GM23338 (cell line): Measurements from ENCODE around the gene GGA2. TPM values are rescaled to one million over a fixed set of nuclear protein-coding genes. Genes with fewer than 3 reads are reported as not detected.

ENCODE experiments used
- ATAC-seq: fragments of 200-7000 bp; cut with Tn5 transposase; 3 replicates; pipeline ENCODE4 v1.9.1; 2020
- DNase-seq: peaks from one replicate; pipeline ENCODE4 v3.0.0-alpha.2; 2015; ENCODE audit warnings: low spot score
- H2AFZ ChIP-seq: fragments of 200-600 bp; sonication (generic); 2 replicates; pipeline ENCODE4 v1.8.0; 2016; ENCODE audit warnings: antibody characterized with exemption, mild to moderate bottlenecking, moderate library complexity
- H3F3A ChIP-seq: fragments of 200-600 bp; sonication (generic); replicated peaks from 2 replicates; pipeline ENCODE4 v1.8.0; 2017; ENCODE audit warnings: antibody characterized with exemption, mixed run types, low read depth
- H3K27ac ChIP-seq: fragments of 200-600 bp; sonication (generic); 2 replicates; pipeline ENCODE4 v1.6.1; 2016; ENCODE audit warnings: low read depth
- H3K27me3 ChIP-seq: fragments of 200-600 bp; sonication (generic); 2 replicates; pipeline ENCODE4 v1.8.0; 2016; ENCODE audit warnings: mild to moderate bottlenecking, mixed run types, moderate library complexity; ENCODE audit not compliant: insufficient read depth
- H3K36me3 ChIP-seq: fragments of 200-600 bp; sonication (generic); 2 replicates; pipeline ENCODE4 v1.8.0; 2016; ENCODE audit warnings: mild to moderate bottlenecking; ENCODE audit not compliant: insufficient read depth
- H3K4me1 ChIP-seq: fragments of 200-600 bp; sonication (generic); 2 replicates; pipeline ENCODE4 v1.8.0; 2016; ENCODE audit warnings: mild to moderate bottlenecking, moderate library complexity; ENCODE audit not compliant: insufficient read depth
- H3K4me2 ChIP-seq: fragments of 200-600 bp; sonication (generic); 2 replicates; pipeline ENCODE4 v1.7.1; 2017; ENCODE audit warnings: mixed run types
- H3K4me3 ChIP-seq: fragments of 200-600 bp; sonication (generic); 2 replicates; pipeline ENCODE4 v1.6.1; 2016; ENCODE audit warnings: mixed run types
- H3K79me2 ChIP-seq: fragments of 200-600 bp; sonication (generic); replicated peaks from 2 replicates; pipeline ENCODE4 v1.8.0; 2017; ENCODE audit warnings: mild to moderate bottlenecking; ENCODE audit not compliant: insufficient read depth
- H3K9me2 ChIP-seq: fragments of 200-600 bp; sonication (generic); 2 replicates; pipeline ENCODE4 v1.8.0; 2017; ENCODE audit not compliant: insufficient read depth
- H4K20me1 ChIP-seq: fragments of 200-600 bp; sonication (generic); replicated peaks from 2 replicates; pipeline ENCODE4 v1.8.0; 2017; ENCODE audit warnings: mild to moderate bottlenecking; ENCODE audit not compliant: insufficient read depth
- H3K27ac Mint-ChIP-seq: 2 replicates; pipeline ENCODE4 v1.8.0; 2020; ENCODE audit warnings: inconsistent platforms, mild to moderate bottlenecking, moderate library complexity, mixed read lengths
- H3K27me3 Mint-ChIP-seq: 3 replicates; pipeline ENCODE4 v1.8.0; 2022; ENCODE audit warnings: low read depth, mild to moderate bottlenecking, moderate library complexity, mixed read lengths, inconsistent platforms; ENCODE audit not compliant: insufficient read depth, poor library complexity
- H3K36me3 Mint-ChIP-seq: 3 replicates; pipeline ENCODE4 v1.8.0; 2021; ENCODE audit warnings: low read depth, mild to moderate bottlenecking, inconsistent platforms, moderate library complexity, mixed read lengths
- H3K4me1 Mint-ChIP-seq: 3 replicates; pipeline ENCODE4 v1.8.0; 2020; ENCODE audit warnings: mild to moderate bottlenecking, inconsistent platforms, mixed read lengths
- H3K4me3 Mint-ChIP-seq: 3 replicates; pipeline ENCODE4 v1.8.0; 2021; ENCODE audit warnings: moderate library complexity, mild to moderate bottlenecking, inconsistent platforms, mixed read lengths
- H3K9me3 Mint-ChIP-seq: 3 replicates; pipeline ENCODE4 v1.8.0; 2020; ENCODE audit warnings: moderate library complexity, mild to moderate bottlenecking, inconsistent platforms, mixed read lengths
- ETS1 ChIP-seq: IDR thresholded peaks from 2 replicates; pipeline ENCODE4 v1.6.1; 2016; ENCODE audit warnings: antibody characterized with exemption
- EZH2 ChIP-seq: fragments of 200-600 bp; sonication (generic); IDR thresholded peaks from one replicate; pipeline ENCODE4 v1.8.0; 2017; ENCODE audit warnings: antibody characterized with exemption, mild to moderate bottlenecking, low read depth; ENCODE audit not compliant: unreplicated experiment
- EZH2phosphoT487 ChIP-seq: fragments of 200-600 bp; sonication (generic); IDR thresholded peaks from one replicate; pipeline ENCODE4 v1.8.1; 2018; ENCODE audit warnings: antibody characterized with exemption; ENCODE audit not compliant: unreplicated experiment
- JUNB ChIP-seq: IDR thresholded peaks from one replicate; pipeline ENCODE4 v1.6.1; 2016; ENCODE audit warnings: antibody characterized with exemption; ENCODE audit not compliant: unreplicated experiment
- NANOG ChIP-seq: IDR thresholded peaks from 2 replicates; pipeline ENCODE4 v1.6.1; 2016; ENCODE audit warnings: antibody characterized with exemption, borderline replicate concordance
- POLR2AphosphoS5 ChIP-seq: IDR thresholded peaks from 2 replicates; pipeline ENCODE4 v1.6.1; 2016; ENCODE audit warnings: antibody characterized with exemption, low read depth
- ZNF462 ChIP-seq: fragments of 250-450 bp; sonication (Bioruptor Pico); IDR thresholded peaks from 2 replicates; pipeline ENCODE4 v1.5.0; 2020; ENCODE audit warnings: mild to moderate bottlenecking, moderate library complexity
- polyA plus RNA-seq: library from polyadenylated mRNA; unstranded; fragments of >200 nt; fragmentation: Nextera tagmentation; extraction: Ambion mirVana; gene quantifications from 2 replicates; pipeline ENCODE4 v1.2.1, GENCODE V29; 2016
- total RNA-seq: library from RNA; depleted of rRNA; stranded (reverse); fragments of >200 nt; shearing (Covaris generic); gene quantifications from 2 replicates; pipeline ENCODE4 v1.2.3, GENCODE V29; 2014
- TF ChIP-seq, protein P1 (sequence below): IDR thresholded peaks from one replicate; pipeline ENCODE4 v1.6.1; 2018; ENCODE audit warnings: antibody characterized with exemption; ENCODE audit not compliant: unreplicated experiment

The GGA2 gene
- total and polyA plus RNA-seq, 2 experiments from 2014 or later, result 40.3 to 76.6 TPM

GRCh38 chr16:23433261-23433920, 76.9 kb downstream of the GGA2 start:
- no peak overlapping the region for H3K4me3 Mint-ChIP-seq
- Histone ChIP-seq H4K20me1 (no peaks in the 10 kb centered on the region; the same call in none of the 2 replicates), H3K4me1 (no peaks in the 10 kb centered on the region), H3K4me2 (no peak overlapping the region), H3F3A (no peaks in the 10 kb centered on the region), H3K36me3 (peaks cover 13% of the 10 kb centered on the region), H3K27ac (no peak overlapping the region), H3K79me2 (no peaks in the 10 kb centered on the region), H3K4me3 (no peak overlapping the region), H2AFZ (no peak overlapping the region), H3K9me2 (no peaks in the 10 kb centered on the region), H3K27me3 (no peaks in the 10 kb centered on the region)
- TF ChIP-seq ZNF462, result no peak
- TF ChIP-seq ETS1, result no peak
- TF ChIP-seq POLR2AphosphoS5, result no peak
- TF ChIP-seq NANOG, result no peak
- no peak for TF ChIP-seq JUNB
- no peak for TF ChIP-seq EZH2phosphoT487
- no peak for TF ChIP-seq EZH2
- TF ChIP-seq, protein P1, sequence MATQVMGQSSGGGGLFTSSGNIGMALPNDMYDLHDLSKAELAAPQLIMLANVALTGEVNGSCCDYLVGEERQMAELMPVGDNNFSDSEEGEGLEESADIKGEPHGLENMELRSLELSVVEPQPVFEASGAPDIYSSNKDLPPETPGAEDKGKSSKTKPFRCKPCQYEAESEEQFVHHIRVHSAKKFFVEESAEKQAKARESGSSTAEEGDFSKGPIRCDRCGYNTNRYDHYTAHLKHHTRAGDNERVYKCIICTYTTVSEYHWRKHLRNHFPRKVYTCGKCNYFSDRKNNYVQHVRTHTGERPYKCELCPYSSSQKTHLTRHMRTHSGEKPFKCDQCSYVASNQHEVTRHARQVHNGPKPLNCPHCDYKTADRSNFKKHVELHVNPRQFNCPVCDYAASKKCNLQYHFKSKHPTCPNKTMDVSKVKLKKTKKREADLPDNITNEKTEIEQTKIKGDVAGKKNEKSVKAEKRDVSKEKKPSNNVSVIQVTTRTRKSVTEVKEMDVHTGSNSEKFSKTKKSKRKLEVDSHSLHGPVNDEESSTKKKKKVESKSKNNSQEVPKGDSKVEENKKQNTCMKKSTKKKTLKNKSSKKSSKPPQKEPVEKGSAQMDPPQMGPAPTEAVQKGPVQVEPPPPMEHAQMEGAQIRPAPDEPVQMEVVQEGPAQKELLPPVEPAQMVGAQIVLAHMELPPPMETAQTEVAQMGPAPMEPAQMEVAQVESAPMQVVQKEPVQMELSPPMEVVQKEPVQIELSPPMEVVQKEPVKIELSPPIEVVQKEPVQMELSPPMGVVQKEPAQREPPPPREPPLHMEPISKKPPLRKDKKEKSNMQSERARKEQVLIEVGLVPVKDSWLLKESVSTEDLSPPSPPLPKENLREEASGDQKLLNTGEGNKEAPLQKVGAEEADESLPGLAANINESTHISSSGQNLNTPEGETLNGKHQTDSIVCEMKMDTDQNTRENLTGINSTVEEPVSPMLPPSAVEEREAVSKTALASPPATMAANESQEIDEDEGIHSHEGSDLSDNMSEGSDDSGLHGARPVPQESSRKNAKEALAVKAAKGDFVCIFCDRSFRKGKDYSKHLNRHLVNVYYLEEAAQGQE, result no peak
- no peaks in the 10 kb centered on the region for H3K9me3 Mint-ChIP-seq
- peaks cover 35% of the 10 kb centered on the region; the same call in 2 of the 3 replicates for H3K36me3 Mint-ChIP-seq
- no peaks in the 10 kb centered on the region for H3K27me3 Mint-ChIP-seq
- no peaks in the 10 kb centered on the region for H3K4me1 Mint-ChIP-seq
- ATAC-seq (no peak), DNase-seq (no peak)
- no peak overlapping the region for H3K27ac Mint-ChIP-seq
